Stimulated activated CD8-positive, alpha-beta memory T cell treated with anti-CD3 and anti-CD28 coated beads, Interleukin-7, amount 100 ng/mL, for 4 hours (primary cell): ENCODE data around the gene MYO1B.

Experiments used
- DNase-seq, 2 donors: peaks; one replicate each; pipeline ENCODE4 v3.0.0-alpha.2; 2020; ENCODE audit warnings: low read depth in 2 of 2

The MYO1B gene

DNA sequence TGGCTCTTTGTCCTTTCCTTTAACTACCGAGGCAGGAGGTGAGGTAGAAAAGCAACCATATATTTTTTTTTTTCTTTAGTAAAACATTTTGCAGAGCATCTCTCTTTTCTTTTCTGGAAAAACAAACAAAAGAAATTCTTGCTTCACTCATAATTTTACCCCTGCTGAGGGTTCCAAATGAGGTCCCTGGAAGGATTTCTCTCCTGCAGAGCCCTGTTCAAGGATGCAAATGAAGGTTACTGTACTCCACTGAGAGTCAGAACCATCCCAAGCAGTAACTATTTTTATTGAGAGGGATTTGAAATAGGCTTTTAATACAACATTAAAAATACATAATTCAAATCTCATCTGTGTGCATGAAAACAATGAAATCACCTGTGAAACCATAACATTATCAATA is 19.5 kb upstream of the MYO1B start:
- DNase-seq = no peak

- DNase-seq = no peak
These were observed 19.0 kb upstream of the MYO1B start for GRCh38 chr2:191226196-191226595.

DNA sequence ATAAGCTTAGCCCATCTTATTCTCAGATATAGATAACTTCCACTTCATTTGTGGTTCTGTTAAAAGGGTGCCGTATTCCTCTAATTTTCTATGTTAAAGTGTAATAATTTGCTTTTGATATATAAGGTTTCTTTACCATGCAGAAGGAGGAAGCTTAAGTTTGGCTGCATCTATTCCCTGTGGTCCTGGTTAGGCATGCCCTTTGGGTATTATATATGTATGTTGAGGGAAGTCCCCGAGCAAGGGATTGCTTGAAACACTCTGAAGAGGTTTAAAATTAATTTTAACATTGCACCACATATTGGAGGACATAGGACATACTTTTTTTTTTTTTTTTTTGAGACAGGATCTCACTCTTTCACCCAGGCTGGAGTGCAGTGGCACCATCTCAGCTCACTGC is 16.9 kb upstream of the MYO1B start:
- DNase-seq = no peak

DNA sequence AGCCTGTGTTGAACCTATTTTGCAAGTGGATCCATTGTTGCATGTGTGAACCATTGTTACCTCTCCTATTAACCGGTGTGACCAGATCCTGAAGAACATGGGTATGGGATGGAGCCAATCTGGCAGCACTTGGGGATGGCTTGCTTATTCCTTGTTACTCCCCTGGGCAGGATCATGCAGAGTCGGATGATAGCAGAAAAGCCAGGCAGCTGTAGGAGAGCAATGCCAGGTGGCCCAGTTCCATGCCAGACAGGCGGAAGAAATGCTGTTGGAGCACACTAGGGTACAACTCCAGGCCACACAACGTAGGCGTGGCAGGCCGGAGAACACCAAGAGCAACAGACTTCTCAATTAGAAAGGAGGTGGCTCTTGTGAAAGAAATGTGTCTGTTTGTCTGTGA is 16.3 kb upstream of the MYO1B start:
- DNase-seq = no peak

GRCh38 chr2:191230174-191230573 is 15.0 kb upstream of the MYO1B start:
- no peak for DNase-seq

DNA sequence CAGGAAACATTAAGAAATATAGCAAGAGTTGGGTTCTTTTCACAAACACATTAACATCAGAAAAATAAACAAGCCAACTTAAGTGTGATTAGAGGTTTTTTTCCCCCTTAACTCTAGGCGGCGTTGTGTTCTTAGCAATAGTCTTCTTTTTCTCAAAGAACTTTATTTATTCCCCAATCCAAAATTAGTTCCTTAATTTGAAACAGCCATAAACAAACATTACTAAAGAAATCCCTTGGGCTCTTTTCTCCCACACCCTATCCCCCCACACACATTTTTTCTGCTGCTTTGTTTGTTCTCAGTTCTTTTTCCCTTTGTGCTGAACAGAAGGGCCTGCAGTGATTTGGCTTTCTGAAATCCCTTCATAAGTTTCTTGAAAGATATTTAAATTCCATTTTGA is 13.2 kb upstream of the MYO1B start:
- no peak for DNase-seq

DNA sequence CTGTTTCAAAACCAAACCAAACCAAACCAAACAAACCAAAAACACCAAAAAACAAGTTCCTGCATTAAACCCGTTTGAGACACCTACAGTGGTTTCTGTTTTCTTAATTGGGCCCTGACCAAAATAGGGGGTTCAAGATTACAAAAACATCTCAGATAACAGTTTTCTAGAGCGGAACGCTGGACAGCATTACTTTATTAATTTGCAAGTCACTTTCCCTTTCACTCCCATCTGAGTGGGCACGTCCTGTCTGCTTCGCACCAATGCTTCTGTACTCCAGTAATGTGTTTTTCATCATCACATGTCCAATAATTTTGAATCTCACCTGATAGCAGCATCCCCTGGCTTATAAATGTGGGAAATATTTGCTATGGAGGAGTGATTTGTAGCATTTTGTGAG is 11.7 kb upstream of the MYO1B start:
- DNase-seq = no peak

- DNase-seq = no peak
These were observed 10.8 kb upstream of the MYO1B start for GRCh38 chr2:191234376-191234775.

- DNase-seq = no peak
These were observed 4.3 kb upstream of the MYO1B start for GRCh38 chr2:191240871-191241270.

DNA sequence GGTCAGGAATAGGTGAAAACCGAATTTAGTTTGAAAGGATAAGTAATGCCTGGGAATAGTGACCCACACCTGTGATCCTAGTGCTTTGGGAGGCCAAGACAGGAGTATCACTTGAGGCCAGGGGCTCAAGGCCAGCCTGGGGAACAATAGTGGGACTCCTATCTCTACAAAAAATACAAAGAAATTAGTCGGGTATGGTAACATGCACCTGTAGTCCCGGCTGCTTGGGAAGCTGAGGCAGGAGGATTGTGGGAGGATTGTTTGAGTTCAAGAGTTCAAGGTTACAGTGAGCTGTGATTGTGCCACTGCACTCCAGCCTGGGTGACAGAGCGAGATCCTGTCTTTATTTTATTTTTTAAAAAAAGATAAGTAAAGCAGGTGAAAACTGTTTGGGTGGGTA is 3.8 kb upstream of the MYO1B start:
- DNase-seq = no peak

GRCh38 chr2:191243154-191243553 is 2.0 kb upstream of the MYO1B start:
- no peak for DNase-seq

DNA sequence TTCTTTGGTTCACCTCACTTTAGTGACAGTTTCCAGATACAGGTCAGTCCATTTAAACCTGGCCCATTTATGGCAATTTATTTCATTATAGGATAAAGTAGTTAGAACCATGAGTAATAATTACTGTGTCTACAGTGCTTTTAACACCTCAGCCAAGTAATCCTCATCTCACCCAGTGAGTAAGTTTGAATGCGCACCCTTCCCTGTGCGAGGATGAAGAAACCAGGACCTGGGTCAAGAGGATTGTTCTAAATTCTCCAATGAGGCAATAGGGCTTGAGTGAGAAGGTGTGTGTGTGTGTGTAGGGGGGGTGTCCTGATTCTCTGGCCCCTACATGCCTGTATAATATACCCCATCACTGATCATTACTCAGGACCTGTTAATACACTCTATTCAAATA is 854 bp upstream of the MYO1B start:
- DNase-seq = no peak

- DNase-seq = peak in 1 of 2 donors; percentile 13
These were observed 796 bp downstream of the MYO1B start for GRCh38 chr2:191245869-191246531.

DNA sequence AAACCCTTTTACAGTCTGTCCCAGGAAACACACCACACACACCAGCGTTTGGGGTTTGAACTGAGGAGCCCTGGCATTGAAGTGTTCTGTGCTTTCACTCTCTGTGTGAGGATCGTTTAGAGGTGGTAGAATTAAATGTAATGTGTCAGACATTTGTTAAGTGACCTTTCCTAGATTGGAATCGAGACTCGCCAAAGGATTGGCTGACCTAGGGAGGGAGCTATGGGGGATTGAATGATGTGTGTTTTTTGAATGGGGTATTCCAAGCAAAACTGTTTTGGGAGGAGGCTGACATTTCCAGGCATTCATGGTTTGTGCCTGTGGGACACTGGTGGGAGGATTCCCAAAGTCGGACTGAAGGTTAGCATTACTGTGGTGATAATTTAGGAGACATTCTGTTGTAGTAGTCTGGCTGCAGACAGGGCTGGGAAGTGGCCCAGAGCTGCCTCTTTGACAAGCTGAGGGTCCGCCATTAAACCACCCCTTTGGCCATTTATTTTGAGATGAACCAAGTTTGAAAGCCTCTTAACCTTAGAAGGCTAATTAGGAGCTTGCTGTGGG is 1.7 kb downstream of the MYO1B start:
- no peak for DNase-seq

- no peak for DNase-seq
These were observed 2.3 kb downstream of the MYO1B start for GRCh38 chr2:191247381-191248057.

- no peak for DNase-seq
These were observed 4.1 kb downstream of the MYO1B start for GRCh38 chr2:191249156-191249813.

GRCh38 chr2:191250400-191250799 is 5.2 kb downstream of the MYO1B start:
- DNase-seq = no peak

GRCh38 chr2:191250986-191251385 is 5.8 kb downstream of the MYO1B start:
- no peak for DNase-seq

- DNase-seq = no peak
These were observed 7.5 kb downstream of the MYO1B start for GRCh38 chr2:191252699-191253098.

DNA sequence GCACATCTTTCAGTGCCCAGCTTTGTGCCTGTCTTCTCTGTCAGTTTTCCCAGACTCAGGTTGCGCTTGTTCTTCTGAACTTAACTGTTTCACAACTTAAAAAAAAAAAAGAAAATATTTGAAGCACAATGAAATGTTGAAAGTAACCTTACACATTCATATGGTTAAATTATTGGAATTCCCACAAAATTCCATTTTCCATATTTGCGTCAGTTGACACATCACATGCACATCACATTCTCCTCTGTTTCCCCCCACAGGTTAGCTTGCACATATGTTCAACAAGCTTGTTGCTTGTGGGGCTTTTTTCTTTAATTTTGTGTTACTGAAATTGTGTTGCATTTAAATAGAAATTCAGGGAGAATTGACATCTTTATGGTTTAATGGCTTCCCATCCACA is 8.3 kb downstream of the MYO1B start:
- DNase-seq = no peak

DNA sequence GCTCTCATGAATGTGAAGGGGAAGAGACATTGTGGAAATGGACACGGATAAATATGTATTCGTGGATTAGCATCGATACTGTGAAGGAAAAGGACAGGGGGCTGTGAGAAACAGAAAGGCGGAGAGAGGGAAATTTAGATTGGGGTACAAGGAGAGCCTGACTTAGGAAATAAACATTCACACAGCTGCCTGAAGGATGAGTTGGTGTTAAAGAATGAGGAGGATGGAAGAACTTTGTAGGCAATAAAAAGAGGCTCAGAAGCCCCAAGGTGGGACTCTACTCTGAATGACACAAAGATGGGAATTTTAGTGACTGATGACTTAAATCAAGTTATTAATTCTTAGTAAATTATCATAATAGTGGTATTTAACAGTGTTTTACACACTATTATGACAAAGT is 10.1 kb downstream of the MYO1B start:
- no peak for DNase-seq

GRCh38 chr2:191255756-191256312 is 10.6 kb downstream of the MYO1B start:
- DNase-seq = no peak

- DNase-seq = no peak
These were observed 12.7 kb downstream of the MYO1B start for GRCh38 chr2:191257934-191258333.
